ENCODE data around the gene SALL3. TPM values are rescaled to one million over a fixed set of nuclear protein-coding genes. Genes with fewer than 3 reads are reported as not detected.

Gene SALL3
- total and polyA plus RNA-seq, 2 of the 4 experiments (the other 2 are of a cell fraction), result not detected

DNA sequence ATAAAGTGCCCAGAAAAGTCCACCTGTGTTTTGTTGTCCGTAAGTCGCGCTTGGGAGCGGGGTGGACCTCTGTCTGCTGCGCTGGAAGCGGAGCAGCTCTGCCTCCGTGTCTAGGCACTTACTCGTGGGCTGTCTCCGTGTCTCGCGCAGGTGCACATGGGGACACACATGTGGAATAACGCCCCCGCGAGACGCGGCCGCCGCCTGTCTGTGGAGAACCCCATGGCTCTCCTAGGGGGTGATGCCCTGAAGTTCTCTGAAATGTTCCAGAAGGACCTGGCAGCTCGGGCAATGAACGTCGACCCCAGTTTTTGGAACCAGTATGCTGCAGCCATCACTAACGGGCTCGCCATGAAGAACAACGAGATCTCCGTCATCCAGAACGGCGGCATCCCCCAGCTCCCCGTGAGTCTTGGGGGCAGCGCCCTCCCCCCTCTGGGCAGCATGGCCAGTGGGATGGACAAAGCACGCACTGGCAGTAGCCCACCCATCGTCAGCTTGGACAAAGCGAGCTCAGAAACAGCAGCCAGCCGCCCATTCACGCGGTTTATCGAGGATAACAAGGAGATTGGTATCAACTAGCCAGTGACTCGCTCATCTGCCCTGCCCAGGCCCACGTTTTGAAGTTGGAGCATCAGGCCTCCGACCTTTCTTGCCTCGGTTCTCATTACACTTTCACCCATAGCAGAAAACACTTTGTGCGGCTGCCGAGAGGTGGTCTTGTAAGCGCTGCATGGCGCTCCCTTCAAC, 17.3 kb downstream of the SALL3 start:
- Histone ChIP-seq H4K8ac (ENCODE audit: low read depth in 2 of 2, low read length in 2 of 2) (no peak overlapping the region), H2AK5ac (ENCODE audit: low read depth, low read length) (no peak overlapping the region), H4K20me1 (ENCODE audit: insufficient read depth, low read length) (no peaks in the 10 kb centered on the region), H2BK20ac (ENCODE audit: low read depth, low read length) (no peak overlapping the region), H2BK120ac (ENCODE audit: low read depth, low read length) (no peak overlapping the region), H3K4me1 (ENCODE audit: control insufficient read depth, insufficient read depth, low read length) (no peaks in the 10 kb centered on the region), H3K18ac (ENCODE audit: low read depth, low read length) (no peak overlapping the region), H3K36me3 (ENCODE audit: control insufficient read depth, insufficient read depth, low read length) (no peaks in the 10 kb centered on the region), H3K4ac (ENCODE audit: low read depth, low read length) (no peak overlapping the region), H3K4me3 (ENCODE audit: insufficient read depth, low read depth, low read length) (no peak overlapping the region), H2BK15ac (ENCODE audit: low read depth, low read length) (no peak overlapping the region), H2BK5ac (ENCODE audit: low read depth, low read length, poor library complexity, severe bottlenecking) (no peak overlapping the region), H3K56ac (ENCODE audit: extremely low read depth, insufficient read depth, low read length) (no peak overlapping the region), H3K4me2 (ENCODE audit: low read depth, low read length) (no peak overlapping the region), H3K27me3 (ENCODE audit: control insufficient read depth, insufficient read depth, low read length) (no peaks in the 10 kb centered on the region), H2AK9ac (replicated peaks; ENCODE audit: low read depth, low read length, poor library complexity) (no peak overlapping the region), H3K23ac (ENCODE audit: low read depth, low read length) (no peak overlapping the region), H3K79me1 (ENCODE audit: low read depth in 1 of 2, low read length in 2 of 2) (no peaks in the 10 kb centered on the region), H3K9me1 (ENCODE audit: insufficient read depth, low read length) (no peaks in the 10 kb centered on the region), H3K9me3 (ENCODE audit: control insufficient read depth, insufficient read depth, low read length) (peaks cover 19% of the 10 kb centered on the region; the same call in 1 of the 2 replicates), H3K9ac (ENCODE audit: low read depth, low read length) (no peak overlapping the region), H4K91ac (ENCODE audit: insufficient read depth, low read depth, low read length) (no peak overlapping the region), H2AFZ (replicated peaks; ENCODE audit: low read length, poor library complexity) (no peak overlapping the region), H3K14ac (replicated peaks; ENCODE audit: low read depth, low read length) (no peak overlapping the region), H4K5ac (ENCODE audit: low read depth, low read length) (no peak overlapping the region), H3K27ac (ENCODE audit: insufficient read depth, low read length) (no peak overlapping the region)
- dilution Hi-C loops (cut with HindIII; ENCODE audit: low sequenced_read_pairs, unreplicated experiment) (no loop called here), intact Hi-C loops (cut with micrococcal nuclease) (no loop called here), in situ Hi-C loops (cut with MboI; ENCODE audit: low sequenced_read_pairs) (no loop called here)
- WGBS, 2 experiments (ENCODE audit: extremely low coverage in 2 of 2, insufficient read length in 1 of 2), result 91% methylated on average over 24 of the region's 44 CpGs; no CpG with 5 or more reads in 1 of the 2 experiments
- TF ChIP-seq, protein P1, sequence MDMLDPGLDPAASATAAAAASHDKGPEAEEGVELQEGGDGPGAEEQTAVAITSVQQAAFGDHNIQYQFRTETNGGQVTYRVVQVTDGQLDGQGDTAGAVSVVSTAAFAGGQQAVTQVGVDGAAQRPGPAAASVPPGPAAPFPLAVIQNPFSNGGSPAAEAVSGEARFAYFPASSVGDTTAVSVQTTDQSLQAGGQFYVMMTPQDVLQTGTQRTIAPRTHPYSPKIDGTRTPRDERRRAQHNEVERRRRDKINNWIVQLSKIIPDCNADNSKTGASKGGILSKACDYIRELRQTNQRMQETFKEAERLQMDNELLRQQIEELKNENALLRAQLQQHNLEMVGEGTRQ (IDR thresholded peaks at IDR 0.05; ENCODE audit: low read depth, low read length), result no peak
- TF ChIP-seq RAD21 (IDR thresholded peaks at IDR 0.05; ENCODE audit: low read length) (no peak), MAZ (IDR thresholded peaks at IDR 0.05; ENCODE audit: borderline replicate concordance, low read depth, low read length) (no peak), MXI1 (IDR thresholded peaks at IDR 0.05; ENCODE audit: borderline replicate concordance, low read depth, low read length) (no peak), RCOR1 (IDR thresholded peaks at IDR 0.05; ENCODE audit: insufficient replicate concordance, low read length) (no peak), RFX5 (IDR thresholded peaks at IDR 0.05; ENCODE audit: low read depth, low read length) (no peak), CEBPB (IDR thresholded peaks at IDR 0.05; ENCODE audit: low read depth, low read length) (no peak), FOS (IDR thresholded peaks at IDR 0.05; ENCODE audit: low read depth, low read length) (no peak), SMC3 (IDR thresholded peaks at IDR 0.05; ENCODE audit: low read depth, low read length) (no peak), CTCF (conservative IDR thresholded peaks at IDR 0.05; ENCODE audit: low read depth, low read length) (no peak), MAFK (IDR thresholded peaks at IDR 0.05; ENCODE audit: low read depth, low read length) (no peak), CHD1 (IDR thresholded peaks at IDR 0.05; ENCODE audit: low read depth, low read length) (no peak), NFE2L2 (IDR thresholded peaks at IDR 0.05; ENCODE audit: low read depth, low read length) (no peak), BHLHE40 (IDR thresholded peaks at IDR 0.05; ENCODE audit: low read depth, low read length) (no peak), POLR2A (IDR thresholded peaks at IDR 0.05; ENCODE audit: low read depth, low read length) (no peak)
- TF ChIP-seq, protein P2, sequence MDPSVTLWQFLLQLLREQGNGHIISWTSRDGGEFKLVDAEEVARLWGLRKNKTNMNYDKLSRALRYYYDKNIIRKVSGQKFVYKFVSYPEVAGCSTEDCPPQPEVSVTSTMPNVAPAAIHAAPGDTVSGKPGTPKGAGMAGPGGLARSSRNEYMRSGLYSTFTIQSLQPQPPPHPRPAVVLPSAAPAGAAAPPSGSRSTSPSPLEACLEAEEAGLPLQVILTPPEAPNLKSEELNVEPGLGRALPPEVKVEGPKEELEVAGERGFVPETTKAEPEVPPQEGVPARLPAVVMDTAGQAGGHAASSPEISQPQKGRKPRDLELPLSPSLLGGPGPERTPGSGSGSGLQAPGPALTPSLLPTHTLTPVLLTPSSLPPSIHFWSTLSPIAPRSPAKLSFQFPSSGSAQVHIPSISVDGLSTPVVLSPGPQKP (IDR thresholded peaks at IDR 0.05; ENCODE audit: borderline replicate concordance, low read depth, low read length), result no peak
- ChIA-PET CTCF (no interaction called here), POLR2A (ENCODE audit: unreplicated experiment) (no interaction called here)
- BruUV-seq (replicated peaks), result no TSS peak
- no peak for ATAC-seq (ENCODE audit: low read depth)
- no peak for DNase-seq
